Esophagus muscularis mucosa (tissue), 4 donors: ENCODE results near the gene MRPS33.

Experiments
- CTCF ChIP-seq, 3 experiments: fragments of 200-600 bp in 2 of 3; fragments of 450-650 bp in 1 of 3; sonication (generic) in 2 of 3; IDR thresholded peaks; one replicate each; pipeline ENCODE4 v1.5.1; 2017 to 2019; ENCODE audit warnings: antibody characterized with exemption in 3 of 3, mild to moderate bottlenecking in 2 of 3, moderate library complexity in 1 of 3
- EP300 ChIP-seq: sonication (generic); formaldehyde crosslinking; IDR thresholded peaks from one replicate; pipeline ENCODE4 v1.6.1; 2017; ENCODE audit warnings: antibody characterized with exemption
- POLR2A ChIP-seq: fragments of 450-650 bp; IDR thresholded peaks from one replicate; pipeline ENCODE4 v1.6.1; 2017; ENCODE audit warnings: antibody characterized with exemption, moderate library complexity, mild to moderate bottlenecking, low read depth
- POLR2AphosphoS5 ChIP-seq, 2 donors: sonication (generic); formaldehyde crosslinking; IDR thresholded peaks; one replicate each; pipeline ENCODE4 v1.6.1; 2017; ENCODE audit warnings: antibody characterized with exemption in 2 of 2

- TF ChIP-seq POLR2AphosphoS5 (IDR thresholded peaks at IDR 0.05) (no peak), EP300 (no peak), POLR2A (no peak), CTCF (IDR thresholded peaks at IDR 0.05) (no peak)
Observed at GRCh38 chr7:140981951-140982350, 32.8 kb downstream of the MRPS33 start.
